ENCODE data around the gene SCAMP4. TPM values are rescaled to one million over a fixed set of nuclear protein-coding genes. Genes with fewer than 3 reads are reported as not detected.

Gene SCAMP4
- total and polyA plus RNA-seq, 2 of the 13 experiments (the other 11 are each of a cell fraction or from before 2014, with no cell fraction given): 10.7 to 13.7 TPM

- TF ChIP-seq KIAA2018 (CRISPR knock-in tag; IDR thresholded peaks at IDR 0.05; ENCODE audit: borderline replicate concordance) (no peak), ZNF644 (CRISPR knock-in tag; IDR thresholded peaks at IDR 0.05; ENCODE audit: low read depth) (no peak), ZNF354B (CRISPR knock-in tag; IDR thresholded peaks at IDR 0.05) (no peak), PHF21A (CRISPR knock-in tag; IDR thresholded peaks at IDR 0.05) (no peak), ZNF251 (CRISPR knock-in tag; IDR thresholded peaks at IDR 0.05) (no peak), FOXO4 (CRISPR knock-in tag; conservative IDR thresholded peaks at IDR 0.05) (no peak), PITX1 (CRISPR knock-in tag; IDR thresholded peaks at IDR 0.05) (no peak), MAFF (IDR thresholded peaks at IDR 0.05; ENCODE audit: low read depth, low read length) (no peak), CEBPG (CRISPR knock-in tag; IDR thresholded peaks at IDR 0.05) (no peak), SKIL (CRISPR knock-in tag; IDR thresholded peaks at IDR 0.05; ENCODE audit: borderline replicate concordance) (no peak), ZNF275 (CRISPR knock-in tag; IDR thresholded peaks at IDR 0.05; ENCODE audit: borderline replicate concordance) (no peak)
Measured at GRCh38 chr19:1959928-1960589, 54.9 kb downstream of the SCAMP4 start (continued).

All from HepG2 (cell line).